Tibial nerve (tissue), 4 donors: ENCODE results near the gene MAPT.

ENCODE experiments used
- EP300 ChIP-seq, 2 donors: sonication (generic); formaldehyde crosslinking; IDR thresholded peaks; one replicate each; pipeline ENCODE4 v1.6.1; 2017; ENCODE audit warnings: antibody characterized with exemption in 2 of 2, mild to moderate bottlenecking in 1 of 2
- POLR2A ChIP-seq, 2 donors: fragments of 450-650 bp; IDR thresholded peaks; one replicate each; pipeline ENCODE4 v1.6.1; 2017; ENCODE audit warnings: antibody characterized with exemption in 2 of 2, mild to moderate bottlenecking in 2 of 2, moderate library complexity in 2 of 2
- TF ChIP-seq, protein P1 (sequence below), 5 experiments: fragments of 200-600 bp in 3 of 5; fragments of 450-650 bp in 2 of 5; sonication (generic) in 3 of 5; IDR thresholded peaks; one replicate each; pipeline ENCODE4 v1.5.1; 2016 to 2019; ENCODE audit warnings: antibody characterized with exemption in 5 of 5, mild to moderate bottlenecking in 3 of 5, moderate library complexity in 2 of 5

DNA sequence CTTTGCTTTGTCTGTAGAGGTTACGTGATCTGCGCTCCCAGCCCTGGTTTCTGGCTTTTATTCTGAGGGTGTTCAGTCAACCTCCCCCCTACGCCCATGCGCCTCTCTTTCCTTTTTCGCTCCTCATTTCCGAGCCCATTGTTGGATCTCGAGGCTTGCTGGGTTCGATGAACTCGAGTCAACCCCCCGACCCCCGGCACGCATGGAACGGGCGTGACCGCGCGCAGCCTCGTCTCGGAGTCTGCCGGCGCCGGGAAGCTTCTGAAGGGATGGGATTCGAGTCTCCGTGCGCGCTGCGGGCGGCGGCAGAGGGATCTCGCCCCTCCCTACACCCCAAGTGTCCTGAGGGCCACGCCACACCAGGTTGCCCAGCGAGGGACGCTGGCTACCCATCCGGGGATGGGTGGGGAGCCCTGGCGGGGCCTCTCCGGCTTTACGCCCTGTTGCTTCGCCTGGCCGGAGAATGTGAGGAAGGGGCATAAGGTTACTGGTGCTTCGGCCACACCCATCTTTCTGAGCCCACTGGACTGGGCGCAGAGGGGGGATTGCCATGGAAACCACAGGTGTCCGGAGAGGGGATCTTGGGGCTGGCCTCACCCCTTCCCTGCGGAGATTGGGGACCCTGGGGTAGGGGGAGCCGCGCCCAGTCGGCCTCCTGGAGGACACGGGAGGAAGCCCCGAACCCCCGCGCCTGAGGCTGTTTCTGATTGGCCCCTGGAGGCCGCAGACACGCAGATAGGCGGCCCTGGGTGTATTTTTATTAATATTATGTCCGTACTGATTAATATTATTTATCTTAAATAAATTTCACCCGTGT, 1.8 kb downstream of the MAPT start:
- TF ChIP-seq, protein P1, sequence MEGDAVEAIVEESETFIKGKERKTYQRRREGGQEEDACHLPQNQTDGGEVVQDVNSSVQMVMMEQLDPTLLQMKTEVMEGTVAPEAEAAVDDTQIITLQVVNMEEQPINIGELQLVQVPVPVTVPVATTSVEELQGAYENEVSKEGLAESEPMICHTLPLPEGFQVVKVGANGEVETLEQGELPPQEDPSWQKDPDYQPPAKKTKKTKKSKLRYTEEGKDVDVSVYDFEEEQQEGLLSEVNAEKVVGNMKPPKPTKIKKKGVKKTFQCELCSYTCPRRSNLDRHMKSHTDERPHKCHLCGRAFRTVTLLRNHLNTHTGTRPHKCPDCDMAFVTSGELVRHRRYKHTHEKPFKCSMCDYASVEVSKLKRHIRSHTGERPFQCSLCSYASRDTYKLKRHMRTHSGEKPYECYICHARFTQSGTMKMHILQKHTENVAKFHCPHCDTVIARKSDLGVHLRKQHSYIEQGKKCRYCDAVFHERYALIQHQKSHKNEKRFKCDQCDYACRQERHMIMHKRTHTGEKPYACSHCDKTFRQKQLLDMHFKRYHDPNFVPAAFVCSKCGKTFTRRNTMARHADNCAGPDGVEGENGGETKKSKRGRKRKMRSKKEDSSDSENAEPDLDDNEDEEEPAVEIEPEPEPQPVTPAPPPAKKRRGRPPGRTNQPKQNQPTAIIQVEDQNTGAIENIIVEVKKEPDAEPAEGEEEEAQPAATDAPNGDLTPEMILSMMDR (IDR thresholded peaks at IDR 0.05), result no peak
- no peak for TF ChIP-seq POLR2A (IDR thresholded peaks at IDR 0.05)
- no peak for TF ChIP-seq EP300 (IDR thresholded peaks at IDR 0.05)
